Measurements from ENCODE around the gene TTC33. TPM values are rescaled to one million over a fixed set of nuclear protein-coding genes. Genes with fewer than 3 reads are reported as not detected.
"Not testable (repeated sequence)": the region's sequence is repeated elsewhere in the genome, so short reads cannot be mapped to it uniquely, and the experiment has no call there.

The TTC33 gene
- total RNA-seq, 1 donor from 2014 or later, result 16.5 TPM

DNA sequence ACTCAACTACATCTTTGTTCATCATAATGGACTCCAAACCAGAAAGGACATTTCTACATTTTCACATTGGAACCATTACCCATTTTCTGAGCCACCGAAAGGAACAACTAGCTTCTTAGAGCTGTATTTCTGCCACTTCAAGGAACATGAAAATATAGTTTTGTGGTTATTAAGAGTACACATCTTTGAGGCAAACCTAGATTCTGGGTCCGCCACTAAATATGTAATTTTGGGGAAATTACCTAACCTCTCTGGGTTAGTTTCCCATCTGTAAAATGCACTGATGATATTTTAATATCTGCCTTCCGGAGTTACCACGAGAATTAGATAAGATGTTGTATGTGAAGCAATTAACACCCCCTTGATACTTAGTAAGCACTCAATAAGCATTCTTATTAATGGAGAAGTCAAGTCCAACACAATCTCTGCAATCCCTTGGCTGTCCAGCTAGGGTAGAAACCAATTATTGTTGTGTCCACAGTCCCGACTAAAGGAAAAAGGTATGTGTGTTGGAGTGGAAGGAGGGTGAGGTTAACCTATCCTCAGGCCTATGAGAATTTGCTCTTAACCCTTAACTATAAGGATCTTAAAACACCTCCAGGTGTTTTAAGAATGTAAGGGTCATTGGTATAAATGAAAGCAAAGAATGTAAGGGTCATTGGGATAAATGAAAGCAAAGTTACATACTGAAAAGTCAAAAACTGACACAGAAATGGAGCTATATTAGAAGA lies 170.1 kb downstream of the TTC33 start:
- intact Hi-C loops (cut with micrococcal nuclease), result loop anchor here (2.0 kb wide), 1 partner anchor 29 kb away; no protein-coding TSS in a partner anchor

DNA sequence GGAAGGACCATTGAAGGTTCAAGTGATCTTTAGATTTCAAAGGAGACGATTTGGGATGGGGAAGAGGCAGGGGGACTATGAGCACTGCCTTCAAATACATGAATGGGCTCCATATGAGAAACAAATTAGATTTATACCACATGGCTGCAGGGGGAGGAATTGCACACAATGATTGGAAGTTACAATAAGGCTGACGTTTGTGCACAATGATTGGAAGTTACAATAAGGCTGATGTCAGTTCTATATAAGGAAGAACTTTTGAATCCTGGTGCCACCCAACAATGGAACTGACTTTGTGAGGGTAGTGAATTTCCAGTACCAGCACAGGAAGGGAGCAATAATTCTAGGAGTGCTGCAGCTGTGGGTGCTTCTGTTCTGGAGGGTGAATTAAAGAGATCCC lies 171.7 kb downstream of the TTC33 start:
- intact Hi-C loops (cut with micrococcal nuclease), result no loop called here

- intact Hi-C loops (cut with micrococcal nuclease), result loop anchor here (1.0 to 10.0 kb wide), 9 partner anchors 76 to 864 kb away; no protein-coding TSS in a partner anchor
Observed at GRCh38 chr5:40578501-40579451, 177.0 kb downstream of the TTC33 start.

DNA sequence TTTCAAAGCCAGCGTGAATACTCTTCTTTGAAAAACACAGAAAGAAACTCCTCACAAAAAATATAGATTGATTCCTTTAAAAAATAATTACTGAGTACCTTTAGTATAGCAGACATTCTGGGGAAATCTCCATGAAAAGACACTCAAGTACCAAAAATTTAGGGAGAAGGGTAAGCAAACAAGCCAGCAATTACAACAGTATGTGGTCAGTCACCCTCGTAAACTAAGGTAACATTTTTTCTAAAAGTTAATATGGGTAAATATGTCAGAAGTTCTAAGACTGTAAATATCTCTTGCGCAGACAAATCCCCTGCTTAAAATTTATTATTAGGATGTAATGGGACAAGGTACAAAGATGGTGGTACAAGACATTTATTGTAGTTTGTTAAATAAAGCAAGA lies 178.0 kb downstream of the TTC33 start:
- intact Hi-C loops (cut with micrococcal nuclease), result loop anchor here (1.0 to 10.0 kb wide), 9 partner anchors 77 to 863 kb away; no protein-coding TSS in a partner anchor

DNA sequence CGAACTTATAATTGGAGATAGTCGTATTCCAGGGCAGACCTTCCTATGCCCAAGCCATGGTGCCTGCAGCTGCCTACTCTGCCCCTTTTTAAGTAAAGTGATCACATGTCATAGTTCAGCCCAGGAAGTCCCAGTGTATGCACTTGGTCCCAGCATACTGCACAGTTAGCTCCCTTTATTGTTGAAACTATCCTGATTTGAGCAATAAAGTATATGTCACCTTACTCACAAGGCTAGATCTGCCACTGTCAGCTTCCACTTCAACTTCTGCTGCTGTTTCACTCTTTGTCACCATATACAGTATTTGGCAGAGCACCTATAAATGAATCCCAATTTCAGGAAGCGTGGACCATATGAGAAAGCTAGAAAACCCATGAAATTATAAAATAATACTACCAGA lies 179.8 kb downstream of the TTC33 start:
- intact Hi-C loops (cut with micrococcal nuclease), result loop anchor here (5.0 to 10.0 kb wide), 3 partner anchors 134 to 861 kb away; no protein-coding TSS in a partner anchor

DNA sequence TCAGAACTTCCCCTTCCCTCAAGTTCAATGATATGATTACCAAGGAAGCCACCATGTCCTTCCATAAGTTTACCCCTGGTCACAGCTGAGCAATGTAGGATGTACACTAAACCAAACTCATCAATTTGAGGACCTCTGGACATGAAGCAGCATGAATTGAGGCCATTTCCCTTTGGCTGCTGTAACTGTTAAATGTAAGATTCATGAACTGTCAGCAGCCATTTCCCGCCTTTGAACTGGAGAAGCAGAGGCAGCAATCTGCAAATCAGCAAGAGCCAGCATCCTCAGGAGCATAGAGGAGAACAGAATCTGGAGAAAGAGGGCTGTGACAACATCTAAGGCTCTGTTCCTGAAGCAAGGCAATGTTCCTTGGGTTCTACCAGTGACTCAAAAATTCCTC lies 180.3 kb downstream of the TTC33 start:
- intact Hi-C loops (cut with micrococcal nuclease), result loop anchor here (5.0 to 10.0 kb wide), 3 partner anchors 133 to 861 kb away; no protein-coding TSS in a partner anchor

DNA sequence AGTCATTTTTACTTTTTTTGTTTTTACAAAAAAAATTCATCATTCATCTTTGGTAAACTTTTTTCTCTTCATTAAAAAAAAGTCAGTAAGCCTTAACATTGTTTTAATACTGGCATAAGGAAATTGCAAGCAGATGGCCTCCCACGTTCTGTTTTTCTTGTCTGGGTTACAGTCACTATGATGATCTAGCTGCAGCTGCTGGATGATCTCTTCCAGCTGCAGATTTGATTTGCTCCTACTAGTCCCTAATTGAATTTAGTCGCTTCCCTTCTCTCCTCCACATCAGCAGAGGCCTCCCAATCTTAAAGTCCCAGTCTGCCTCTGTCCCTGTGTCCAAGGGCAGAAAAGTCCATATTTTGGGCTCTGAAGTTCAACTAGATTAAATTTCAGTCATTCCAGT lies 182.8 kb downstream of the TTC33 start:
- intact Hi-C loops (cut with micrococcal nuclease), result loop anchor here (5.0 to 10.0 kb wide), 2 partner anchors 51 to 858 kb away; no protein-coding TSS in a partner anchor

GRCh38 chr5:40572391-40572790 lies 183.4 kb downstream of the TTC33 start:
- intact Hi-C loops (cut with micrococcal nuclease), result loop anchor here (5.0 to 10.0 kb wide), 2 partner anchors 50 to 858 kb away; no protein-coding TSS in a partner anchor

DNA sequence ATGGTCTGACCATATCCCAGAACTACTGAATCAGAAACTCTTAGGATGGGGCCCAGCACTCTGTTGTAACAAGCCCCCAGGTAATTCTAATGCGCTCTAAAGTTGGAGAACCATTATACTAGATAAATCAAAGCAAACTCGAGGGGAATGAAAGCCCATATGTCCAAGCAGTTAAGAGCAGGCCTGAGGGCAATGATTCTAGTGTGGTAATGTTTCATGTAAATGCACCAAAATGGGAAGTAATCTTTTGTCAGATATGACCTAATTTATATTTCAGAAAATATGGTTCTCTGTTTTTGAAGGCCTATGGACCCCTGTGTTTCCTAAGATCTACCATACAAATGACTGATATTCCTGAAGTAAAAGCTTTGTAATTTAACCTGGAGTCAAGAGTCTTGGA lies 184.0 kb downstream of the TTC33 start:
- intact Hi-C loops (cut with micrococcal nuclease), result loop anchor here (5.0 to 10.0 kb wide), 2 partner anchors 49 to 857 kb away; no protein-coding TSS in a partner anchor

DNA sequence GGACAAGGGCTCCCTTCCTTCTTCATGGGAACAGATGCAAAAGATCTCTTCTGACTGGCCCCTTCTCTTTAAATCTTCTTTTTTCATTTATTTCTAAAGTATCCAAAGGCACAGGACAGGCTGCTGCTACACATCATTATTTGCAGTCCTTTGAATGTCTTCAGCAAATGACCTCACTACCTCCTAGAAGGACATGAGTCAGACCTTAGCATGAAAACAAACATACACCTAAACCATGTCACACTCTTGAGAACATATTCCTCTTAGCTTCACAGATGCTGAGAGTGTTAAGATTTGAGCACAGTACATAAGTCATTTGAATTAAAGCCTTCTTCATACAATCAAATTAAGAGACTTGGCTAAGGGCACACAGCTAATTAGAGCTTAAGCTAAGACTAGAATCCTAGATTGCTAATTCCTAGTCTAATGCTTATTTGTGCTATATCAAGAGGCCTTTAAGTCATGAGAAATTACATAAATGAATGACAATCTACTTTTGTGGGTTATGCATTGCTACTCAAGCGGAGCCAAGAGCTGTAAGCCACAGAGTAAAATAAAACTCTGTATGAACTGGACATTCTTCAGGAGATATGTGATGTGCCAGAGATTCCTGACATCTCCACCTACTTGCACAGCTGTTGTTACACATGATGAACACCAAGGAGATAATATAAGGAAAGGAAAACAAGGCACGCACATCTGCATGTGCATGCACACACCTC lies 185.2 kb downstream of the TTC33 start:
- intact Hi-C loops (cut with micrococcal nuclease), result loop anchor here (5.0 to 10.0 kb wide), 2 partner anchors 48 to 856 kb away; no protein-coding TSS in a partner anchor

GRCh38 chr5:40569546-40570270 lies 186.1 kb downstream of the TTC33 start:
- intact Hi-C loops (cut with micrococcal nuclease), result loop anchor here (5.0 to 10.0 kb wide), 2 partner anchors 47 to 855 kb away; no protein-coding TSS in a partner anchor

DNA sequence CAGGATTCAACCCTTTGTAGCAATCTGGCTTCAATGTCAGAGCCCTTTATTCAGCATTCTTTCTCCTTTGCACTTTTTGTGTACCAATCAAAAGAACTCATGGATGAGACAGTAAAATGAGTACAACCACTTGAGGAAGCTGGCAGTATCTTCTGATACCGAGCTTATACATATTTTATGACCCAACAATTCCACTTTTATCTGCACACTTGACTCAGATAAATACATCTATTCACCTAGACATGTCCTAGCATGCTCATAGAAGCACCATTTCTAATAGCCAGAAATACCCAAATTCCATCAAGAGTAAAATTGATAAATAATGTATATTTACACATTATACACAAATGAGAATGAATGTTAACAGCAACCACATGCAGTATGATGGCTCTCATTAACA lies 187.2 kb downstream of the TTC33 start:
- intact Hi-C loops (cut with micrococcal nuclease), result no loop called here

- intact Hi-C loops (cut with micrococcal nuclease), result not testable (repeated sequence)
Observed at GRCh38 chr5:40563173-40563572, 192.6 kb downstream of the TTC33 start.

DNA sequence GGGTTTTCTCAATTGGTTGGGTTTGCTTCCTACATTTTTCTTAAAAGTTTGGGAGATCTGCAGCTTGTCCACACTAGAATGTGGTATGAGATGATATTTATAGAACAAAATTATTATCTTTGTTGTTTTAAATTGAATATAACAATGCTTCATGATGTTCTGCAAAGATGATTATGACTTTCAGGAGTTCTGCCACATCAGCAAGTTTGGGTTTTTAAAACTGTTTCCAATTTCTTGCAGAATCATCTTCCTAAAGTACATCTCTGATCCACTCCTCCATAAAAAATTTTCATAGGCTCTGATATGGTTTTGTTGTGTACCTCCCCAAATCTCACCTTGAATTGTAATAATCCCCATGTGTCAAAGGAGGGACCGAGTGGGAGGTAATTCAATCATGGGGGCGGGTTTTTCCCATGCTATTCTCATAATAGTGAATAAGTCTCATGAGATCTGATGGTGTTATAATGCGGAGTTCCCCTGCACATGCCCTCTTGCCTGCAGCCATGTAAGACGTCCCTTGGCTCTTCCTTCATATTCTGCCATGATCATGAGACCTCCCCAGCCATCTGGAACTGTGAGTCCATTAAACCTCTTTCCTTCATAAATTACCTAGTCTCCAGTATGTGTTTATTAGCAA lies 195.2 kb downstream of the TTC33 start:
- intact Hi-C loops (cut with micrococcal nuclease), result no loop called here

GRCh38 chr5:40559306-40559705 lies 196.5 kb downstream of the TTC33 start:
- intact Hi-C loops (cut with micrococcal nuclease), result no loop called here

GRCh38 chr5:40557501-40557900 lies 198.3 kb downstream of the TTC33 start:
- intact Hi-C loops (cut with micrococcal nuclease), result no loop called here

GRCh38 chr5:40556811-40557210 lies 198.9 kb downstream of the TTC33 start:
- intact Hi-C loops (cut with micrococcal nuclease), result no loop called here

DNA sequence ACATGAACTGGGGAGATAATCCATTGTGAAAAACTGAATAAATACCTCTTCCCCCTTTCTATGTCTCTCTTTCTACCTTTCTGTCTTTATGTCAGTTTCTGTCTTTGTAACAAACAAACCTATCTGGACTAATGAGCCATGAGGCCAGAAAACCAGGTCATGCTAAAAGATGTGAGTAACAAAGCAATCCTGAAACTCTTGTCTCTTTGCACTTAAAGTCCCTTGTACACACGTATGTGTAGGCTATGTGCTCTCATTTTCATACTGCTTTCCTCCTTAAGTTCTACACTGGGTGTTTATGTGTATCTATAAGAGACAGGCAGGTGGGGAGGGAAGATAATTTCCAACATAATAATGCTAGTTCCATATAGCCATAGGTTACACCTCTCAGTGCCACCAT lies 199.9 kb downstream of the TTC33 start:
- intact Hi-C loops (cut with micrococcal nuclease), result no loop called here

GRCh38 chr5:40554813-40555212 lies 200.9 kb downstream of the TTC33 start:
- intact Hi-C loops (cut with micrococcal nuclease), result no loop called here

DNA sequence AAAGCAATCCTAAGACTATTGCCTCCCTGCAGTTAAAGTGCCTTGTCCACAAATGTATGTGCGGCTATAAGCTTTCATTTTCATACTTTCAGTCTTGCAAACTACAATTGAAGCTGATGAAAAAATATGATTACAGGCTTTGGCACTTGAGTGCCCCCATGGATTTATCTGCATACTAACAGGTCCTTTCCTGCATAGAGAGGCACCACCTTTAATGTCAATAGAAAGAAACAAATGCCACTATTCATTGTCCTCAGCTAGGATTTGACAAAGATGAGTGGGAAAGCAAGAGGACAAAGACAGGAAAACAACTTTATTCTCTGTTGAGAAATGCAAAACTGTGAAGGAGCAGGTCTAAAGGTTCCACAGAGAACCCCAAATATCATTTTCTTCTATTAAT lies 201.7 kb downstream of the TTC33 start:
- intact Hi-C loops (cut with micrococcal nuclease), result no loop called here

All from T-helper 1 cell treated with Interleukin-12 subunit alpha and Interleukin-12 subunit beta and Interleukin-4 antibody, amounts not matched to agents 30 ng/mL and 1 ng/mL, for 36 hours (primary cell).